Activated T-helper 2 cell treated with anti-CD3 and anti-CD28 coated beads, Interferon-gamma antibody, Interleukin-2, Interleukin-4, amounts not matched to agents 10 μg/mL and 5 μg/mL and 100 μg/mL, durations not matched to agents 14 hours and 24 hours and 36 hours (primary cell): ENCODE results near the gene MDM2. TPM values are rescaled to one million over a fixed set of nuclear protein-coding genes. Genes with fewer than 3 reads are reported as not detected.
A peak's percentile ranks its signal among the peaks of the same experiment; 100 is the strongest.
"Not testable (repeated sequence)": the region's sequence is repeated elsewhere in the genome, so short reads cannot be mapped to it uniquely, and the experiment has no call there.

Experiments used
- DNase-seq: peaks from one replicate; pipeline ENCODE4 v3.0.0; 2021; ENCODE audit warnings: low spot score
- H3K27ac Mint-ChIP-seq: one replicate; pipeline ENCODE4 v1.8.0; 2021; ENCODE audit warnings: mixed read lengths
- H3K27me3 Mint-ChIP-seq: one replicate; pipeline ENCODE4 v1.8.0; 2021; ENCODE audit warnings: low read depth, mixed read lengths
- H3K36me3 Mint-ChIP-seq: one replicate; pipeline ENCODE4 v1.8.0; 2021; ENCODE audit warnings: low read depth, mixed read lengths
- H3K4me1 Mint-ChIP-seq: one replicate; pipeline ENCODE4 v1.8.0; 2021; ENCODE audit warnings: low read depth, mixed read lengths
- H3K4me3 Mint-ChIP-seq: one replicate; pipeline ENCODE4 v1.8.0; 2021; ENCODE audit warnings: low read depth, mild to moderate bottlenecking, moderate library complexity, mixed read lengths
- H3K9me3 Mint-ChIP-seq: one replicate; pipeline ENCODE4 v1.8.0; 2021; ENCODE audit warnings: mixed read lengths
- intact Hi-C: fragments of 100-400 bp; cut with micrococcal nuclease; formaldehyde crosslinking; loops from one replicate; pipeline ENCODE4 v1.15.1; 2023
- total RNA-seq: library from RNA; stranded (reverse); gene quantifications from 2 replicates; pipeline ENCODE4 v1.2.3, GENCODE V29; 2022

Gene MDM2
- total RNA-seq, 1 donor from 2014 or later: 180 TPM

- H3K36me3 Mint-ChIP-seq: peaks cover 83% of the 10 kb centered on the region
- intact Hi-C loops: no loop called here
- no peaks in the 10 kb centered on the region for H3K27me3 Mint-ChIP-seq
- H3K27ac Mint-ChIP-seq: peak overlapping the region; percentile 24
- DNase-seq: no peak
- H3K4me1 Mint-ChIP-seq: peaks cover 39% of the 10 kb centered on the region
- no peaks in the 10 kb centered on the region for H3K9me3 Mint-ChIP-seq
- H3K4me3 Mint-ChIP-seq: peak overlapping the region; percentile 46
Measured at GRCh38 chr12:68812553-68813241, 4.7 kb downstream of the MDM2 start.

GRCh38 chr12:68813242-68813593, 5.2 kb downstream of the MDM2 start:
- no peaks in the 10 kb centered on the region for H3K9me3 Mint-ChIP-seq
- peaks cover 83% of the 10 kb centered on the region for H3K36me3 Mint-ChIP-seq
- intact Hi-C loops: no loop called here
- H3K4me1 Mint-ChIP-seq: peaks cover 39% of the 10 kb centered on the region
- no peak for DNase-seq
- peak overlapping the region; percentile 46 for H3K4me3 Mint-ChIP-seq
- no peaks in the 10 kb centered on the region for H3K27me3 Mint-ChIP-seq
- H3K27ac Mint-ChIP-seq: no peak overlapping the region

GRCh38 chr12:68814490-68815231, 6.7 kb downstream of the MDM2 start:
- intact Hi-C loops: no loop called here
- peaks cover 82% of the 10 kb centered on the region for H3K36me3 Mint-ChIP-seq
- no peak overlapping the region for H3K4me3 Mint-ChIP-seq
- DNase-seq: no peak
- H3K27ac Mint-ChIP-seq: no peak overlapping the region
- peaks cover 44% of the 10 kb centered on the region for H3K4me1 Mint-ChIP-seq
- H3K27me3 Mint-ChIP-seq: no peaks in the 10 kb centered on the region
- H3K9me3 Mint-ChIP-seq: no peaks in the 10 kb centered on the region

GRCh38 chr12:68815232-68815927, 7.4 kb downstream of the MDM2 start:
- no peak for DNase-seq
- Mint-ChIP-seq H3K27ac (no peak overlapping the region), H3K27me3 (no peaks in the 10 kb centered on the region)

GRCh38 chr12:68815928-68816800, 8.2 kb downstream of the MDM2 start:
- H3K27ac Mint-ChIP-seq: no peak overlapping the region
- H3K9me3 Mint-ChIP-seq: no peaks in the 10 kb centered on the region
- H3K36me3 Mint-ChIP-seq: peaks cover 82% of the 10 kb centered on the region
- intact Hi-C loops: no loop called here
- H3K4me3 Mint-ChIP-seq: no peak overlapping the region
- peaks cover 50% of the 10 kb centered on the region for H3K4me1 Mint-ChIP-seq
- DNase-seq: no peak
- H3K27me3 Mint-ChIP-seq: no peaks in the 10 kb centered on the region

More at GRCh38 chr12:68815232-68815927, 7.4 kb downstream of the MDM2 start:
- peaks cover 82% of the 10 kb centered on the region for H3K36me3 Mint-ChIP-seq
- H3K4me3 Mint-ChIP-seq: no peak overlapping the region
- intact Hi-C loops: no loop called here
- no peaks in the 10 kb centered on the region for H3K9me3 Mint-ChIP-seq
- H3K4me1 Mint-ChIP-seq: peaks cover 47% of the 10 kb centered on the region

GRCh38 chr12:68819481-68819880, 11.5 kb downstream of the MDM2 start:
- H3K27ac Mint-ChIP-seq, H3K4me3 Mint-ChIP-seq, intact Hi-C loops, DNase-seq, H3K27me3 Mint-ChIP-seq, H3K9me3 Mint-ChIP-seq: not testable (repeated sequence)
- Mint-ChIP-seq H3K4me1 (peaks cover 37% of the 10 kb centered on the region), H3K36me3 (peaks cover 77% of the 10 kb centered on the region)

GRCh38 chr12:68821357-68822188, 13.6 kb downstream of the MDM2 start:
- H3K4me3 Mint-ChIP-seq: no peak overlapping the region
- H3K9me3 Mint-ChIP-seq: no peaks in the 10 kb centered on the region
- intact Hi-C loops: no loop called here
- no peaks in the 10 kb centered on the region for H3K27me3 Mint-ChIP-seq
- H3K36me3 Mint-ChIP-seq: peaks cover 79% of the 10 kb centered on the region
- H3K4me1 Mint-ChIP-seq: peaks cover 32% of the 10 kb centered on the region
- no peak for DNase-seq
- no peak overlapping the region for H3K27ac Mint-ChIP-seq

GRCh38 chr12:68823696-68824095, 15.7 kb downstream of the MDM2 start:
- Mint-ChIP-seq H3K27ac (peak overlapping the region; percentile 2), H3K4me1 (peaks cover 29% of the 10 kb centered on the region), H3K36me3 (peaks cover 88% of the 10 kb centered on the region), H3K4me3 (no peak overlapping the region), H3K9me3 (no peaks in the 10 kb centered on the region), H3K27me3 (no peaks in the 10 kb centered on the region)
- intact Hi-C loops: no loop called here
- no peak for DNase-seq

GRCh38 chr12:68824131-68824530, 16.2 kb downstream of the MDM2 start:
- Mint-ChIP-seq H3K27ac (no peak overlapping the region), H3K9me3 (no peaks in the 10 kb centered on the region), H3K4me1 (peaks cover 26% of the 10 kb centered on the region), H3K4me3 (no peak overlapping the region), H3K36me3 (peaks cover 88% of the 10 kb centered on the region), H3K27me3 (no peaks in the 10 kb centered on the region)
- intact Hi-C loops: no loop called here
- no peak for DNase-seq

GRCh38 chr12:68824597-68825250, 16.7 kb downstream of the MDM2 start:
- no peak for DNase-seq
- H3K9me3 Mint-ChIP-seq: no peaks in the 10 kb centered on the region
- H3K27ac Mint-ChIP-seq: no peak overlapping the region
- H3K4me3 Mint-ChIP-seq: no peak overlapping the region
- H3K36me3 Mint-ChIP-seq: peaks cover 82% of the 10 kb centered on the region
- H3K27me3 Mint-ChIP-seq: no peaks in the 10 kb centered on the region
- H3K4me1 Mint-ChIP-seq: peaks cover 24% of the 10 kb centered on the region
- intact Hi-C loops: no loop called here

- peaks cover 79% of the 10 kb centered on the region for H3K36me3 Mint-ChIP-seq
- intact Hi-C loops: loop anchor here (2.0 kb wide), 1 partner anchor 17 kb away; the partner anchor contains the start of gene MDM2
- no peak overlapping the region for H3K4me3 Mint-ChIP-seq
- H3K27me3 Mint-ChIP-seq: no peaks in the 10 kb centered on the region
- H3K27ac Mint-ChIP-seq: peak overlapping the region; percentile 44
- H3K4me1 Mint-ChIP-seq: peaks cover 23% of the 10 kb centered on the region
- no peak for DNase-seq
- H3K9me3 Mint-ChIP-seq: no peaks in the 10 kb centered on the region
Measured at GRCh38 chr12:68825569-68826217, 17.7 kb downstream of the MDM2 start.
